Endodermal cell (in vitro differentiated cells): Measurements from ENCODE around the gene ATF7. TPM values are rescaled to one million over a fixed set of nuclear protein-coding genes. Genes with fewer than 3 reads are reported as not detected.

Experiments
- DNase-seq: peaks from one replicate; pipeline ENCODE4 v3.0.0-alpha.2; 2017
- H3K27ac ChIP-seq: 2 replicates; pipeline ENCODE4 v1.5.1; 2013; ENCODE audit warnings: mild to moderate bottlenecking, low read depth, low read length, moderate library complexity
- H3K27me3 ChIP-seq: 2 replicates; pipeline ENCODE4 v1.6.1; 2013; ENCODE audit warnings: mild to moderate bottlenecking, low read length, moderate library complexity; ENCODE audit not compliant: insufficient read depth, control insufficient read depth, poor library complexity, severe bottlenecking
- H3K36me3 ChIP-seq: 2 replicates; pipeline ENCODE4 v1.7.0; 2013; ENCODE audit warnings: mild to moderate bottlenecking, low read length, moderate library complexity; ENCODE audit not compliant: control insufficient read depth, insufficient read depth
- H3K4me1 ChIP-seq: one replicate; pipeline ENCODE4 v1.7.0; 2013; ENCODE audit warnings: low read length; ENCODE audit not compliant: control insufficient read depth, insufficient read depth
- H3K4me3 ChIP-seq: 2 replicates; pipeline ENCODE4 v1.5.1; 2013; ENCODE audit warnings: mild to moderate bottlenecking, low read length, moderate library complexity
- H3K9ac ChIP-seq: 2 replicates; pipeline ENCODE4 v1.6.1; 2013; ENCODE audit warnings: mild to moderate bottlenecking, low read length, moderate library complexity; ENCODE audit not compliant: poor library complexity, severe bottlenecking; ENCODE audit errors: extremely low read depth
- H3K9me3 ChIP-seq: 2 replicates; pipeline ENCODE4 v1.6.1; 2013; ENCODE audit warnings: mild to moderate bottlenecking, low read length, moderate library complexity; ENCODE audit not compliant: control insufficient read depth
- H3K27ac Mint-ChIP-seq: 2 replicates; pipeline ENCODE4 v1.8.0; 2020; ENCODE audit warnings: mixed read lengths
- H3K27me3 Mint-ChIP-seq: 2 replicates; pipeline ENCODE4 v1.8.0; 2021; ENCODE audit warnings: mild to moderate bottlenecking, mixed read lengths; ENCODE audit not compliant: insufficient read depth
- H3K36me3 Mint-ChIP-seq: 2 replicates; pipeline ENCODE4 v1.8.0; 2020; ENCODE audit warnings: low read depth, mixed read lengths
- H3K4me1 Mint-ChIP-seq: 2 replicates; pipeline ENCODE4 v1.8.0; 2020; ENCODE audit warnings: mixed read lengths
- H3K4me3 Mint-ChIP-seq: 2 replicates; pipeline ENCODE4 v1.8.0; 2020; ENCODE audit warnings: mild to moderate bottlenecking, moderate library complexity, mixed read lengths
- H3K9me3 Mint-ChIP-seq: 2 replicates; pipeline ENCODE4 v1.8.0; 2020; ENCODE audit warnings: mild to moderate bottlenecking, mixed read lengths
- CTCF ChIP-seq: fragments of 200-600 bp; sonication (generic); conservative IDR thresholded peaks from 2 replicates; pipeline ENCODE4 v1.5.0; 2021; ENCODE audit warnings: antibody characterized with exemption, mild to moderate bottlenecking
- WGBS, 2 experiments: methylation state at CpG; one replicate each; pipeline versions ENCODE4 v1.1.5 to v1.1.7; 2013; ENCODE audit warnings: missing lambda C conversion rate in 2 of 2, mixed read lengths in 1 of 2; ENCODE audit not compliant: insufficient coverage in 1 of 2, insufficient read length in 1 of 2; 5-methylcytosine and 5-hydroxymethylcytosine counted together
- total RNA-seq, 2 donors: library from RNA; stranded (reverse); fragmentation: NEBNext Ultra II Directional in 1 of 2; extraction: Animal tissue kit (Norgen Biotek cat#: 25700) in 1 of 2; gene quantifications; 2 replicates in 1 of 2; 3 replicates in 1 of 2; pipeline ENCODE4 v1.2.1, GENCODE V29; 2021

The ATF7 gene
- total RNA-seq, 2 donors from 2014 or later: 29.0 to 36.6 TPM

DNA sequence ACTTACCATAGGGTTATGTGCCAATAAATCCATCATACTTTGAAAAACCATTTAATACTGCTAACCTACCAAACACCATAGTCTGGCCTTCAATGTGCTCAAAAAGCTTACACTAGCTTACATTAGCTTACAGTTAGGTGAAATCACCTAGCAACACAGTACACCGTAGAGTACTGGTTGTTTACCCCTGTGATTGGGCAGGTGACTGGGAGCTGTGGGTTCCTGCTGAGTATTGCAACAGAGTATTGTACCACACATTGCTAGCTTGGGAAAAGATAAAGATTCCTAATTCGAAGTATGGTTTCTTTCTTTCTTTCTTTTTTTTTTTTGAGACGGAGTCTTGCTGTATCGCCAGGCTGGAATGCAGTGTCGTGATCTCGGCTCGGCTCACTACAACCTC is 44.1 kb upstream of the ATF7 start:
- H3K9me3 ChIP-seq: no peaks in the 10 kb centered on the region
- no peak overlapping the region for H3K27ac ChIP-seq
- H3K4me1 ChIP-seq: no peaks in the 10 kb centered on the region
- WGBS, 2 experiments: 86 to 95% methylated on average over 6 to 7 of the region's 7 CpGs
- H3K4me3 ChIP-seq: no peak overlapping the region
- H3K27me3 ChIP-seq: no peaks in the 10 kb centered on the region
- H3K27ac Mint-ChIP-seq: no peak overlapping the region
- TF ChIP-seq CTCF: no peak
- no peak overlapping the region for H3K4me3 Mint-ChIP-seq
- H3K9ac ChIP-seq: no peak overlapping the region
- H3K4me1 Mint-ChIP-seq: peaks cover 5% of the 10 kb centered on the region
- no peaks in the 10 kb centered on the region for H3K27me3 Mint-ChIP-seq
- DNase-seq: no peak
- no peaks in the 10 kb centered on the region for H3K9me3 Mint-ChIP-seq
- H3K36me3 ChIP-seq: peaks cover 70% of the 10 kb centered on the region
- peaks cover 76% of the 10 kb centered on the region for H3K36me3 Mint-ChIP-seq

DNA sequence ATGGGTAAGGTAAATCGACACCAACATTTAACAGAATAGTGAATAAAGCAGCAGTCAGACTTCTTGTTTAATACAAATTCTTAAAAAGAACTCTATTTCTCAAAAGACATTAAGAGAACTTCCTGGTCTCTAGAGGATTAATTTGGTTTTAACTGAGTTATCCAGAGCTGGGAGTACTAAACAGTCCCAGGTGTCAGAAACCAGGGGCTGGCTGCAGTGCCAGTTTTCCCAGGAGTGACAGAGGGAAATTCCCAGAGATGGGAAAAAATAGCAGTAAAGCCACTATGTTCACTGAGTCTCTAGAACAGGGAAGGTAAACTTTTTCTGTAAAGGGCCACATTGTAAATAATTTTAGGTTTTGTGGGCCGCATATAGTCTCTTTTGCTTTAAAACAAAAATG is 40.9 kb upstream of the ATF7 start:
- Mint-ChIP-seq H3K27me3 (no peaks in the 10 kb centered on the region), H3K27ac (no peak overlapping the region), H3K9me3 (no peaks in the 10 kb centered on the region), H3K36me3 (peaks cover 75% of the 10 kb centered on the region), H3K4me1 (no peaks in the 10 kb centered on the region), H3K4me3 (no peak overlapping the region)
- no peak for DNase-seq
- 88 to 100% methylated on average over 1 to 2 of the region's 2 CpGs for WGBS, 2 experiments
- Histone ChIP-seq H3K27me3 (no peaks in the 10 kb centered on the region), H3K4me1 (no peaks in the 10 kb centered on the region), H3K9me3 (no peaks in the 10 kb centered on the region), H3K27ac (no peak overlapping the region), H3K9ac (no peak overlapping the region), H3K4me3 (no peak overlapping the region), H3K36me3 (peaks cover 78% of the 10 kb centered on the region)
- TF ChIP-seq CTCF: no peak

- Histone ChIP-seq H3K4me1 (no peaks in the 10 kb centered on the region), H3K27ac (no peak overlapping the region), H3K9me3 (no peaks in the 10 kb centered on the region), H3K4me3 (no peak overlapping the region), H3K36me3 (peaks cover 59% of the 10 kb centered on the region), H3K9ac (no peak overlapping the region), H3K27me3 (no peaks in the 10 kb centered on the region)
- Mint-ChIP-seq H3K4me1 (peaks cover 4% of the 10 kb centered on the region), H3K27me3 (no peaks in the 10 kb centered on the region), H3K9me3 (no peaks in the 10 kb centered on the region), H3K4me3 (no peak overlapping the region), H3K27ac (peak overlapping the region; percentile 7), H3K36me3 (peaks cover 67% of the 10 kb centered on the region)
- 91 to 96% methylated on average over 4 to 7 of the region's 7 CpGs for WGBS, 2 experiments
- no peak for DNase-seq
- TF ChIP-seq CTCF: no peak
Observed at GRCh38 chr12:53664936-53665335, 38.8 kb upstream of the ATF7 start.
